GM19463 (cell line): Measurements from ENCODE around the gene TMEM43.

Experiments used
- ATAC-seq: cut with Tn5 transposase; IDR thresholded peaks from one replicate; pipeline ENCODE4 v1.9.1; 2021; ENCODE audit warnings: mild to moderate bottlenecking, moderate library complexity; ENCODE audit not compliant: unreplicated experiment

The TMEM43 gene

GRCh38 chr3:14137445-14137844 is 12.6 kb downstream of the TMEM43 start:
- ATAC-seq, result no peak

GRCh38 chr3:14138109-14138877 is 13.4 kb downstream of the TMEM43 start:
- ATAC-seq, result no peak

GRCh38 chr3:14138878-14139655 is 14.2 kb downstream of the TMEM43 start:
- ATAC-seq, result no peak

- ATAC-seq, result no peak
These were observed 14.9 kb downstream of the TMEM43 start for GRCh38 chr3:14139771-14140170.

GRCh38 chr3:14140668-14141067 is 15.8 kb downstream of the TMEM43 start:
- no peak for ATAC-seq

- no peak for ATAC-seq
These were observed 16.3 kb downstream of the TMEM43 start for GRCh38 chr3:14141144-14141543.

- ATAC-seq, result no peak
These were observed 16.9 kb downstream of the TMEM43 start for GRCh38 chr3:14141602-14142341.

- ATAC-seq, result no peak
These were observed 17.9 kb downstream of the TMEM43 start for GRCh38 chr3:14142567-14143270.

- ATAC-seq, result no peak
These were observed 18.7 kb downstream of the TMEM43 start for GRCh38 chr3:14143271-14144225.

GRCh38 chr3:14144423-14145075 is 19.7 kb downstream of the TMEM43 start:
- ATAC-seq, result peak; percentile 98

- ATAC-seq, result no peak
These were observed 20.4 kb downstream of the TMEM43 start for GRCh38 chr3:14145236-14145635.

- no peak for ATAC-seq
These were observed 21.0 kb downstream of the TMEM43 start for GRCh38 chr3:14145670-14146380.

GRCh38 chr3:14146381-14147065 is 21.7 kb downstream of the TMEM43 start:
- ATAC-seq, result no peak

GRCh38 chr3:14147066-14147435 is 22.2 kb downstream of the TMEM43 start:
- ATAC-seq, result no peak

GRCh38 chr3:14147617-14148016 is 22.8 kb downstream of the TMEM43 start:
- ATAC-seq, result no peak

- ATAC-seq, result no peak
These were observed 23.5 kb downstream of the TMEM43 start for GRCh38 chr3:14148041-14148985.

GRCh38 chr3:14150078-14150477 is 25.2 kb downstream of the TMEM43 start:
- no peak for ATAC-seq
